ENCODE data around the gene ZNF277. TPM values are rescaled to one million over a fixed set of nuclear protein-coding genes. Genes with fewer than 3 reads are reported as not detected.

ZNF277 gene
- total and polyA plus RNA-seq, 4 donors = 11.9 to 47.6 (median 24.9) TPM

DNA sequence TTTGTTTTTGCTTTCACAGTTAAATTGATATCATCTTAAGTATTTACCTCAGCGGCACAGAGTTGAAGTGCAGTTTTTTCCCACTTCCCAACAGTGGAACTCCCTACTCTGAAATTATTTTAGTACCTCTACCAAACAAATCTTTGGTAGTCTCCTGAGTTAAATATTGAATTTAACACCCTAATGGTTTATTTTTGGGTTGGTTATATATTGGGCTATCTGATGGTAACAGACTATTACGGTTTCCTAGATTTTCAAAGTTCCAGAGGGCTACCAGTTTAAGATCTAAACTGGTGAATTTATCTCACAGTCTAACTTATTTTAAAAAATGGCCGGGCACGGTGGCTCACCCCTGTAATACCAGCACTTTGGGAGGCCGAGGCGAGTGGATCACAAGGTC lies 1.3 kb downstream of the ZNF277 start:
- Histone ChIP-seq H3K27me3 (ENCODE audit: control insufficient read depth in 3 of 3, insufficient read depth in 3 of 3, low read length in 2 of 3) (no peaks in the 10 kb centered on the region), H3K4me1 (ENCODE audit: control insufficient read depth in 5 of 5, insufficient read depth in 5 of 5, low read length in 5 of 5) (peaks cover 1 to 28% (median 12%) of the 10 kb centered on the region in 5 donors), H3K4me3 (no peak overlapping the region), H3K36me3 (ENCODE audit: control insufficient read depth in 4 of 4, insufficient read depth in 4 of 4, low read length in 4 of 4) (no peaks in the 10 kb centered on the region), H3K9ac (ENCODE audit: insufficient read depth in 1 of 2, low read length in 2 of 2) (no peak overlapping the region), H3K9me3 (ENCODE audit: control insufficient read depth in 4 of 4, insufficient read depth in 3 of 4, low read length in 3 of 4) (no peaks in the 10 kb centered on the region), H3K27ac (ENCODE audit: low read depth in 1 of 2, low read length in 1 of 2) (no peak overlapping the region)
- TF ChIP-seq, protein P1, sequence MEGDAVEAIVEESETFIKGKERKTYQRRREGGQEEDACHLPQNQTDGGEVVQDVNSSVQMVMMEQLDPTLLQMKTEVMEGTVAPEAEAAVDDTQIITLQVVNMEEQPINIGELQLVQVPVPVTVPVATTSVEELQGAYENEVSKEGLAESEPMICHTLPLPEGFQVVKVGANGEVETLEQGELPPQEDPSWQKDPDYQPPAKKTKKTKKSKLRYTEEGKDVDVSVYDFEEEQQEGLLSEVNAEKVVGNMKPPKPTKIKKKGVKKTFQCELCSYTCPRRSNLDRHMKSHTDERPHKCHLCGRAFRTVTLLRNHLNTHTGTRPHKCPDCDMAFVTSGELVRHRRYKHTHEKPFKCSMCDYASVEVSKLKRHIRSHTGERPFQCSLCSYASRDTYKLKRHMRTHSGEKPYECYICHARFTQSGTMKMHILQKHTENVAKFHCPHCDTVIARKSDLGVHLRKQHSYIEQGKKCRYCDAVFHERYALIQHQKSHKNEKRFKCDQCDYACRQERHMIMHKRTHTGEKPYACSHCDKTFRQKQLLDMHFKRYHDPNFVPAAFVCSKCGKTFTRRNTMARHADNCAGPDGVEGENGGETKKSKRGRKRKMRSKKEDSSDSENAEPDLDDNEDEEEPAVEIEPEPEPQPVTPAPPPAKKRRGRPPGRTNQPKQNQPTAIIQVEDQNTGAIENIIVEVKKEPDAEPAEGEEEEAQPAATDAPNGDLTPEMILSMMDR (IDR thresholded peaks at IDR 0.05; ENCODE audit: control extremely low read depth, extremely low read depth) = no peak
- WGBS, 2 donors = 90 to 95% methylated on average over 6 of the region's 6 CpGs
- ATAC-seq (ENCODE audit: insufficient read depth, low FRiP score) (no peak), DNase-seq (no peak)

DNA sequence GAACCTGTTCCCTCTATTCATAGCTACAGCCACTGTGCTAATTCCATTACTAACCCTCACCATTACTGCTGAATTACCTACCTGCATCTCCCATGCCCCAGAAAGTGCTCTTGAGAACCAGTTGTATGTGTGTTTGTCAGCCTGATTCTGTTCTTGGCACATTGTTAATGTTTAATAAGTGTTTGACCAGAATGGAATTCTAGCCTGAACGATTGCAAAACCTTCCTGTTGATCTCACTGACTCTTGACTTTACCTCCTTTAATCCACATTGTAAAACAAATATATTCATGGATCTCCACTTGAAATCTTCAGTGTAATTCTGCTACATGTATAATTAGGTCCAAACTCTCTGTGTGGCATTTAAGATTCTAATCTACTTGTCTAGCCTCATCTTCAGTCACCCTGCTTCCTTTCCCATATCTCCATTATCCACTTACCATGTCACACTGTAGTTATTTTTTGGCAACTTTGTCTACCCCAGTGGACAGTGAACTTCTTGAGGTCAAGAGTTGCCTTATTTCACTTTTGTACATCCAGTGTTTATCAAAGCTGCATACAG lies 4.9 kb downstream of the ZNF277 start:
- DNase-seq = peak in 2 of 3 donors; percentile 67 to 85
- TF ChIP-seq, protein P1 (IDR thresholded peaks at IDR 0.05; ENCODE audit: control extremely low read depth, extremely low read depth) = no peak
- Histone ChIP-seq H3K9me3 (ENCODE audit: control insufficient read depth in 4 of 4, insufficient read depth in 3 of 4, low read length in 3 of 4) (no peaks in the 10 kb centered on the region), H3K9ac (ENCODE audit: insufficient read depth in 1 of 2, low read length in 2 of 2) (no peak overlapping the region), H3K4me3 (no peak overlapping the region), H3K36me3 (ENCODE audit: control insufficient read depth in 4 of 4, insufficient read depth in 4 of 4, low read length in 4 of 4) (no peaks in the 10 kb centered on the region), H3K27me3 (ENCODE audit: control insufficient read depth in 3 of 3, insufficient read depth in 3 of 3, low read length in 2 of 3) (no peaks in the 10 kb centered on the region), H3K4me1 (ENCODE audit: control insufficient read depth in 5 of 5, insufficient read depth in 5 of 5, low read length in 5 of 5) (peaks cover 3 to 27% (median 14%) of the 10 kb centered on the region in 5 donors), H3K27ac (ENCODE audit: low read depth in 1 of 2, low read length in 1 of 2) (no peak overlapping the region)
- ATAC-seq (ENCODE audit: insufficient read depth, low FRiP score) = no peak
- 54 to 69% methylated on average over 1 of the region's 1 CpG for WGBS, 2 donors

DNA sequence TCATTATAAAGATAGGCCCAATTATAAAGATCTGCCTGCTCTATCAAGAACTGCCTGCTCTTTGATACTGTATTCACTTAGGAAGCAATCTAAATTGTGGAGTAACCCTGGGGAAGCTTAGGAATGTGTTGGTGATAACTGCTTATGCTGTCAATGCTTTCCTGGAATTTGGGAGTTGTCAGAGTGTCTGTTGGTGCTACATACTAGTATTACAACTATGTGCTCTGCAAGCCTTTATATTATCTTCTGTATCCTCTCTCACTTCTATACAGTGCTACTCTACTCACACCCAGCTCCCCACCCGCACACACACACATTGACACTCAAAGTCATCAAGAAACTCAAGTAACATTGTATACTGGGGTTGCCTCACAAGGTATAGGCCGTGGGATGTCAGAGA lies 6.1 kb downstream of the ZNF277 start:
- Histone ChIP-seq H3K9ac (ENCODE audit: insufficient read depth in 1 of 2, low read length in 2 of 2) (no peak overlapping the region), H3K4me1 (ENCODE audit: control insufficient read depth in 5 of 5, insufficient read depth in 5 of 5, low read length in 5 of 5) (peaks cover 3 to 24% (median 14%) of the 10 kb centered on the region in 5 donors), H3K27ac (ENCODE audit: low read depth in 1 of 2, low read length in 1 of 2) (no peak overlapping the region), H3K4me3 (no peak overlapping the region), H3K36me3 (ENCODE audit: control insufficient read depth in 4 of 4, insufficient read depth in 4 of 4, low read length in 4 of 4) (no peaks in the 10 kb centered on the region), H3K27me3 (ENCODE audit: control insufficient read depth in 3 of 3, insufficient read depth in 3 of 3, low read length in 2 of 3) (no peaks in the 10 kb centered on the region), H3K9me3 (ENCODE audit: control insufficient read depth in 4 of 4, insufficient read depth in 3 of 4, low read length in 3 of 4) (no peaks in the 10 kb centered on the region)
- DNase-seq (no peak), ATAC-seq (ENCODE audit: insufficient read depth, low FRiP score) (no peak)
- WGBS, 2 donors = 89 to 95% methylated on average over 2 of the region's 2 CpGs
- TF ChIP-seq, protein P1 (IDR thresholded peaks at IDR 0.05; ENCODE audit: control extremely low read depth, extremely low read depth) = no peak

DNA sequence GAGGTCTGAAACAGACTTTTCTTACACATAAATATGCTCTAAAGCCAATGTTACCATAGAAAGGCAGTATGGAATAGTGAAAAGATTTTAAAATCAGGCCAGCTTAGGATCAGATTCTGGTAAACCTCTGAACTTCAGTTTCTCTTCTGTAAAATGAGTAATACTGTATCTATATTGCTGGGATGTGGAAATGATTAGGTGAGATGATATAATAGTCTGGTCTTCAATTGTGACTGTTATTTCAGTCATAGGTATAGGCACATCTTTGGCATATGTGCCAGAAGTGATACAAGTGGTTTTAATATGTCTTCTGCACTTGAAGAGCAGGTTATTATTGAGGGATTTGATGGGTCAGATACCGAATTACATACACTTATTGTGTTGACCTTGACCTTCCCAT lies 7.2 kb downstream of the ZNF277 start:
- no peaks in the 10 kb centered on the region for H3K36me3 ChIP-seq (ENCODE audit: control insufficient read depth in 4 of 4, insufficient read depth in 4 of 4, low read length in 4 of 4)
- no peak overlapping the region for H3K4me3 ChIP-seq
- TF ChIP-seq, protein P1 (IDR thresholded peaks at IDR 0.05; ENCODE audit: control extremely low read depth, extremely low read depth) = no peak
- WGBS, 2 donors = 96 to 98% methylated on average over 1 of the region's 1 CpG
- no peak overlapping the region for H3K27ac ChIP-seq (ENCODE audit: low read depth in 1 of 2, low read length in 1 of 2)
- no peak for DNase-seq
- no peaks in the 10 kb centered on the region for H3K27me3 ChIP-seq (ENCODE audit: control insufficient read depth in 3 of 3, insufficient read depth in 3 of 3, low read length in 2 of 3)
- no peaks in the 10 kb centered on the region for H3K9me3 ChIP-seq (ENCODE audit: control insufficient read depth in 4 of 4, insufficient read depth in 3 of 4, low read length in 3 of 4)
- ATAC-seq (ENCODE audit: insufficient read depth, low FRiP score) = no peak
- H3K9ac ChIP-seq (ENCODE audit: insufficient read depth in 1 of 2, low read length in 2 of 2) = no peak overlapping the region
- peaks cover 3 to 24% (median 14%) of the 10 kb centered on the region in 5 donors for H3K4me1 ChIP-seq (ENCODE audit: control insufficient read depth in 5 of 5, insufficient read depth in 5 of 5, low read length in 5 of 5)

Data from lung (tissue), 12 donors.